Measurements from ENCODE around the gene NRXN3.
"Not testable (repeated sequence)": the region's sequence is repeated elsewhere in the genome, so short reads cannot be mapped to it uniquely, and the experiment has no call there.

Gene NRXN3

GRCh38 chr14:78414172-78414571, 244.0 kb downstream of the NRXN3 start:
- TF ChIP-seq CTCF (IDR thresholded peaks at IDR 0.05; ENCODE audit: low read depth, low read length, missing control alignments) = no peak
- H3K4me3 ChIP-seq (replicated peaks; ENCODE audit: low read depth, low read length) = no peak overlapping the region
- no peak for DNase-seq (ENCODE audit: extremely low read depth, low read depth)

- no peak for TF ChIP-seq CTCF (IDR thresholded peaks at IDR 0.05; ENCODE audit: low read depth, low read length, missing control alignments)
- no peak overlapping the region for H3K4me3 ChIP-seq (replicated peaks; ENCODE audit: low read depth, low read length)
- DNase-seq (ENCODE audit: extremely low read depth, low read depth) = no peak
Observed at GRCh38 chr14:78417532-78417931, 247.4 kb downstream of the NRXN3 start.

GRCh38 chr14:78424311-78424710, 254.1 kb downstream of the NRXN3 start:
- no peak overlapping the region for H3K4me3 ChIP-seq (replicated peaks; ENCODE audit: low read depth, low read length)
- no peak for TF ChIP-seq CTCF (IDR thresholded peaks at IDR 0.05; ENCODE audit: low read depth, low read length, missing control alignments)
- no peak for DNase-seq (ENCODE audit: extremely low read depth, low read depth)

- H3K4me3 ChIP-seq (replicated peaks; ENCODE audit: low read depth, low read length) = no peak overlapping the region
- no peak for TF ChIP-seq CTCF (IDR thresholded peaks at IDR 0.05; ENCODE audit: low read depth, low read length, missing control alignments)
- DNase-seq (ENCODE audit: extremely low read depth, low read depth) = no peak
Observed at GRCh38 chr14:78425330-78425729, 255.2 kb downstream of the NRXN3 start.

GRCh38 chr14:78425782-78426181, 255.6 kb downstream of the NRXN3 start:
- no peak overlapping the region for H3K4me3 ChIP-seq (replicated peaks; ENCODE audit: low read depth, low read length)
- DNase-seq (ENCODE audit: extremely low read depth, low read depth) = no peak
- TF ChIP-seq CTCF (IDR thresholded peaks at IDR 0.05; ENCODE audit: low read depth, low read length, missing control alignments) = no peak

- H3K4me3 ChIP-seq (replicated peaks; ENCODE audit: low read depth, low read length) = no peak overlapping the region
- no peak for TF ChIP-seq CTCF (IDR thresholded peaks at IDR 0.05; ENCODE audit: low read depth, low read length, missing control alignments)
- DNase-seq (ENCODE audit: extremely low read depth, low read depth) = no peak
Observed at GRCh38 chr14:78432046-78432445, 261.9 kb downstream of the NRXN3 start.

- not testable (repeated sequence) for DNase-seq (ENCODE audit: extremely low read depth, low read depth)
Observed at GRCh38 chr14:78437448-78437847, 267.3 kb downstream of the NRXN3 start.

More at GRCh38 chr14:78437448-78437847, 267.3 kb downstream of the NRXN3 start:
- H3K4me3 ChIP-seq (replicated peaks; ENCODE audit: low read depth, low read length) = not testable (repeated sequence)

All from HFF-Myc (cell line).